GM21529 (cell line): ENCODE data around the gene INO80E.
"Not testable (repeated sequence)": the region's sequence is repeated elsewhere in the genome, so short reads cannot be mapped to it uniquely, and the experiment has no call there.

Experiments used
- ATAC-seq: cut with Tn5 transposase; IDR thresholded peaks from one replicate; pipeline ENCODE4 v1.9.1; 2021; ENCODE audit not compliant: unreplicated experiment

The INO80E gene

GRCh38 chr16:30030011-30030685, 34.1 kb downstream of the INO80E start:
- ATAC-seq: no peak

- no peak for ATAC-seq
Observed at GRCh38 chr16:30030841-30031413, 34.9 kb downstream of the INO80E start, which contains the start of gene TLCD3B. Gene TLCD3B (minus strand): TSS chr16:30031271. CDS start chr16:30030527, 744 bp downstream.

GRCh38 chr16:30031477-30031918, 35.5 kb downstream of the INO80E start:
- no peak for ATAC-seq

- ATAC-seq: no peak
Observed at GRCh38 chr16:30032083-30032819, 36.2 kb downstream of the INO80E start.

GRCh38 chr16:30033270-30033669, 37.2 kb downstream of the INO80E start:
- ATAC-seq: no peak

- ATAC-seq: no peak
Observed at GRCh38 chr16:30040221-30040620, 44.2 kb downstream of the INO80E start.

GRCh38 chr16:30040690-30041089, 44.6 kb downstream of the INO80E start:
- not testable (repeated sequence) for ATAC-seq

GRCh38 chr16:30041841-30042240, 45.8 kb downstream of the INO80E start:
- no peak for ATAC-seq

GRCh38 chr16:30046178-30046577, 50.1 kb downstream of the INO80E start:
- no peak for ATAC-seq

GRCh38 chr16:30046588-30046987, 50.5 kb downstream of the INO80E start:
- ATAC-seq: no peak

- no peak for ATAC-seq
Observed at GRCh38 chr16:30049871-30050270, 53.8 kb downstream of the INO80E start.

- no peak for ATAC-seq
Observed at GRCh38 chr16:30051518-30051917, 55.5 kb downstream of the INO80E start.

GRCh38 chr16:30052671-30053372, 56.8 kb downstream of the INO80E start:
- ATAC-seq: no peak

GRCh38 chr16:30053376-30054015, 57.5 kb downstream of the INO80E start:
- no peak for ATAC-seq

GRCh38 chr16:30054451-30054850, 58.4 kb downstream of the INO80E start:
- no peak for ATAC-seq

GRCh38 chr16:30054959-30055553, 59.0 kb downstream of the INO80E start:
- ATAC-seq: no peak
